PC-9 (cell line): Measurements from ENCODE around the gene NAGLU. TPM values are rescaled to one million over a fixed set of nuclear protein-coding genes. Genes with fewer than 3 reads are reported as not detected.

Experiments used
- BruUV-seq: library from RNA; stranded (reverse); fragments of 400-500 nt; replicated peaks from 2 replicates; lab custom pipeline; 2021; lab: Mats Ljungman, UMichigan
- CTCF ChIA-PET: fragments of 300-600 bp; sonication (Branson Sonifier 250); formaldehyde crosslinking; loops from one replicate; lab custom pipeline; 2022; ENCODE audit warnings: antibody characterized with exemption; lab: Charles Lee
- POLR2A ChIA-PET: fragments of 300-600 bp; sonication (Branson Sonifier 250); formaldehyde crosslinking; loops from one replicate; lab custom pipeline; 2022; ENCODE audit warnings: antibody characterized with exemption; ENCODE audit not compliant: unreplicated experiment; lab: Charles Lee
- DNase-seq, 2 experiments: peaks; one replicate each; pipeline versions ENCODE4 v3.0.0 to v3.0.0-alpha.2; 2015 to 2022; ENCODE audit warnings: mixed read lengths in 1 of 2
- H2AFZ ChIP-seq: fragments of 200-600 bp; sonication (generic); 2 replicates; pipeline ENCODE4 v1.8.1; 2017; ENCODE audit warnings: antibody characterized with exemption
- H3F3A ChIP-seq: fragments of 200-600 bp; sonication (generic); 2 replicates; pipeline ENCODE4 v1.8.1; 2017; ENCODE audit warnings: antibody characterized with exemption, mild to moderate bottlenecking, low read depth; ENCODE audit not compliant: insufficient read depth
- H3K27ac ChIP-seq: fragments of 200-600 bp; sonication (generic); 2 replicates; pipeline ENCODE4 v1.6.1; 2016; ENCODE audit warnings: mixed run types
- H3K27me3 ChIP-seq: fragments of 200-600 bp; sonication (generic); 2 replicates; pipeline ENCODE4 v1.6.1; 2016; ENCODE audit warnings: low read depth, mixed run types; ENCODE audit not compliant: insufficient read depth
- H3K36me3 ChIP-seq: fragments of 200-600 bp; sonication (generic); 2 replicates; pipeline ENCODE4 v1.6.1; 2016; ENCODE audit warnings: low read depth, mixed run types
- H3K4me1 ChIP-seq: fragments of 200-600 bp; sonication (generic); replicated peaks from 2 replicates; pipeline ENCODE4 v1.6.1; 2016; ENCODE audit warnings: mixed run types; ENCODE audit not compliant: insufficient read depth
- H3K4me2 ChIP-seq: fragments of 200-600 bp; sonication (generic); 2 replicates; pipeline ENCODE4 v1.6.1; 2017; ENCODE audit warnings: mixed run types
- H3K4me3 ChIP-seq: fragments of 200-600 bp; sonication (generic); 2 replicates; pipeline ENCODE4 v1.6.1; 2016; ENCODE audit warnings: mixed run types
- H3K79me2 ChIP-seq: fragments of 200-600 bp; sonication (generic); 2 replicates; pipeline ENCODE4 v1.6.1; 2017; ENCODE audit warnings: low read depth, mixed run types
- H3K9me2 ChIP-seq: fragments of 200-600 bp; sonication (generic); 2 replicates; pipeline ENCODE4 v1.8.1; 2017; ENCODE audit warnings: mild to moderate bottlenecking; ENCODE audit not compliant: insufficient read depth
- H3K9me3 ChIP-seq: fragments of 200-600 bp; sonication (generic); 2 replicates; pipeline ENCODE4 v1.8.1; 2016; ENCODE audit warnings: low read depth; ENCODE audit not compliant: insufficient read depth
- H4K20me1 ChIP-seq: fragments of 200-600 bp; sonication (generic); 2 replicates; pipeline ENCODE4 v1.8.1; 2017; ENCODE audit not compliant: insufficient read depth
- EZH2 ChIP-seq: fragments of 200-600 bp; sonication (generic); IDR thresholded peaks from 2 replicates; pipeline ENCODE4 v1.8.0; 2017; ENCODE audit warnings: antibody characterized with exemption, low read depth
- intact Hi-C: fragments of 100-400 bp; cut with micrococcal nuclease; formaldehyde crosslinking; loops from one replicate; pipeline ENCODE4 v1.10.0; 2022; ENCODE audit not compliant: unreplicated experiment
- total RNA-seq: library from RNA; stranded (reverse); gene quantifications from 2 replicates; pipeline ENCODE4 v1.2.3, GENCODE V29; 2021
- TF ChIP-seq, protein P1 (sequence below): fragments of 200-600 bp; sonication (generic); conservative IDR thresholded peaks from 2 replicates; pipeline ENCODE4 v1.6.1; 2017; ENCODE audit warnings: mixed run types, antibody characterized with exemption, mild to moderate bottlenecking, moderate library complexity

The NAGLU gene
- total RNA-seq, 1 experiment from 2014 or later = 18.2 TPM

DNA sequence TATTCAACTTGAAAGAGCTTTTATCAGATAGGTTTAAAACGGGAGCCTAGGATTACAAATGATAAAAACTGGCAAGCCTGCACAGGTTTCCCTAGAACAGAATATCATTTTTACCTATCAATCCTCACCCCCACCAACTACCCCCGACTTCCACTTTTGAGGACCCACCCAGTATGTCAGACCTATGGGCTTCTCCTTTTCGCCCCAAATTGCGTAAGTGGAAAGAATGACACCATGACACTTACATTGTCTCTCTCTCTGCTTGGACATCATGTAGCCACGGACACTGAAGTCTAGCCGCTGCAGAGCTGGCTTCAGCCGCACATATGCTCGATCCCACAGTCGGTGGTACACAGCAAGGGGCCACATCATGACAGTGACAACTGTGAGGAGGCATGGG is 48.8 kb downstream of the NAGLU start:
- Histone ChIP-seq H2AFZ (no peak overlapping the region), H3K79me2 (no peaks in the 10 kb centered on the region), H3F3A (peaks cover 21% of the 10 kb centered on the region; the same call in 1 of the 2 replicates), H3K4me1 (no peaks in the 10 kb centered on the region), H3K27ac (no peak overlapping the region), H3K36me3 (peaks cover 16% of the 10 kb centered on the region), H3K4me2 (no peak overlapping the region), H3K9me3 (no peaks in the 10 kb centered on the region), H4K20me1 (no peaks in the 10 kb centered on the region), H3K27me3 (no peaks in the 10 kb centered on the region), H3K9me2 (no peaks in the 10 kb centered on the region), H3K4me3 (no peak overlapping the region)
- TF ChIP-seq, protein P1, sequence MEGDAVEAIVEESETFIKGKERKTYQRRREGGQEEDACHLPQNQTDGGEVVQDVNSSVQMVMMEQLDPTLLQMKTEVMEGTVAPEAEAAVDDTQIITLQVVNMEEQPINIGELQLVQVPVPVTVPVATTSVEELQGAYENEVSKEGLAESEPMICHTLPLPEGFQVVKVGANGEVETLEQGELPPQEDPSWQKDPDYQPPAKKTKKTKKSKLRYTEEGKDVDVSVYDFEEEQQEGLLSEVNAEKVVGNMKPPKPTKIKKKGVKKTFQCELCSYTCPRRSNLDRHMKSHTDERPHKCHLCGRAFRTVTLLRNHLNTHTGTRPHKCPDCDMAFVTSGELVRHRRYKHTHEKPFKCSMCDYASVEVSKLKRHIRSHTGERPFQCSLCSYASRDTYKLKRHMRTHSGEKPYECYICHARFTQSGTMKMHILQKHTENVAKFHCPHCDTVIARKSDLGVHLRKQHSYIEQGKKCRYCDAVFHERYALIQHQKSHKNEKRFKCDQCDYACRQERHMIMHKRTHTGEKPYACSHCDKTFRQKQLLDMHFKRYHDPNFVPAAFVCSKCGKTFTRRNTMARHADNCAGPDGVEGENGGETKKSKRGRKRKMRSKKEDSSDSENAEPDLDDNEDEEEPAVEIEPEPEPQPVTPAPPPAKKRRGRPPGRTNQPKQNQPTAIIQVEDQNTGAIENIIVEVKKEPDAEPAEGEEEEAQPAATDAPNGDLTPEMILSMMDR = no peak
- TF ChIP-seq EZH2 = no peak
- no TSS peak for BruUV-seq
- ChIA-PET POLR2A (no interaction called here), CTCF (no interaction called here)
- no peak for DNase-seq
- intact Hi-C loops = no loop called here

DNA sequence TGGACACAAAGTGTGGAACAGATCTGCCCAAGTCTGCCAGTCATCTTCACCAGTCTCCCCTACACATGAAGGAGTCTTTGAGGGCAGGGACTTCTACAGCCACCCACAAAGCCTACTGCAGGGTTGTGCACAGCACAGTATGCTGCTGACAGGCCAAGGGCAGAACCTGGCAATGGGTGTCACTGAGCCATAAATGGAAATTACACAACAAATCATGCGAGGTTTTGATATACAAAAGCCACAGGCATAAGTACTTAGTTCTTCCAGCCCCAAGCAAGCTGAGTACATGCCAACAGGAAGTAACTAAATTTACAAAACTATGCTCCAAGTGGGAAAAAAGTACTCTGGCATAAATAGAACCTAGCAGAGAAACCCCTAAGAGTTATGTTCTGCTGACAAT is 49.3 kb downstream of the NAGLU start:
- no peaks in the 10 kb centered on the region for H3K4me1 ChIP-seq
- no peaks in the 10 kb centered on the region for H3K79me2 ChIP-seq
- no peak overlapping the region for H3K4me3 ChIP-seq
- no TSS peak for BruUV-seq
- CTCF ChIA-PET = no interaction called here
- intact Hi-C loops = no loop called here
- POLR2A ChIA-PET = no interaction called here
- no peak overlapping the region for H3K4me2 ChIP-seq
- H3K36me3 ChIP-seq = peaks cover 18% of the 10 kb centered on the region
- no peak overlapping the region for H3K27ac ChIP-seq
- no peak overlapping the region for H2AFZ ChIP-seq
- H3F3A ChIP-seq = peaks cover 16% of the 10 kb centered on the region; the same call in 1 of the 2 replicates
- H3K27me3 ChIP-seq = no peaks in the 10 kb centered on the region
- no peak for TF ChIP-seq EZH2
- TF ChIP-seq, protein P1 = no peak
- H3K9me3 ChIP-seq = no peaks in the 10 kb centered on the region
- DNase-seq = no peak
- H3K9me2 ChIP-seq = no peaks in the 10 kb centered on the region
- no peaks in the 10 kb centered on the region for H4K20me1 ChIP-seq

DNA sequence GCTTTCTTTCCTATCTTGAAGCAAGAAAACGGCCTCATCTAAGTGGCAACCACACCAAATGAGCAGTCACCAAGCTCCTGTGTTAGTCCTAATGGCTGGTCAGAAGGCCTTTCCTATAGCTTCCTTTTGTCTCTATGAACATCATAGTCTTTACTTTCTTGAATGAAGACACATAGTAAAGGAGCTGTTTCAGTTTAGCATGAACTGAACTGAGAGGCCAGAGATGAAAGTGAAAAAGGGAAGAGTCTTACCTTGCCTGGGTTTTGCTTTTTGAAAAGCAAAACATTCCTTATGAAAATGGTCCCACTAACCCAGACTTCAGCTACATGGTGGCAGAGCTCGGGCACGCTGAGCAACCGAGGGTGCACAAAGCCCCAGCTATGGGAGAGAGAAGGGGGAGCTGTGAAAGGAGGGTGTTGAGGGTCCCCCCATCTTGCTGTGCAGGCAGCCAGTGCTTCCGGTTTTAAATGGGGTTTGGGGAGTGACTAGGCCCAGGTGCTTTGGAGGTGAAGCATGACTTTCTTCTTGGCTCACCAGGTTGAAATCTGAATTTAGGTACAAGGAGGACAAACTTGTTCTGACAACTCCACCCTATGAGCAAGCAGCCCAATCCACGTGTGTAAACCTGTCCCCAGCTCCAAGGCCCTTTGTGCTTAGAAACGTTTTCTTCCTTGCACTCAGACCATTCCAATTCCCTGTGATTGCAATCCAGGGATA is 50.6 kb downstream of the NAGLU start:
- Histone ChIP-seq H3K4me1 (no peaks in the 10 kb centered on the region), H3K9me3 (no peaks in the 10 kb centered on the region), H3F3A (peaks cover 12% of the 10 kb centered on the region; the same call in 1 of the 2 replicates), H3K4me2 (no peak overlapping the region), H3K9me2 (no peaks in the 10 kb centered on the region), H3K4me3 (no peak overlapping the region), H4K20me1 (no peaks in the 10 kb centered on the region), H3K27ac (no peak overlapping the region), H3K27me3 (no peaks in the 10 kb centered on the region), H3K36me3 (peaks cover 20% of the 10 kb centered on the region), H3K79me2 (no peaks in the 10 kb centered on the region), H2AFZ (no peak overlapping the region)
- POLR2A ChIA-PET = no interaction called here
- CTCF ChIA-PET = no interaction called here
- no TSS peak for BruUV-seq
- intact Hi-C loops = no loop called here
- DNase-seq = no peak
- TF ChIP-seq EZH2 = no peak
- TF ChIP-seq, protein P1 = no peak
